Stimulated activated naive CD8-positive, alpha-beta T cell treated with anti-CD3 and anti-CD28 coated beads, Interleukin-15, Interleukin-2, amounts not matched to agents 100 U/mL and 50 U/mL, for 24 hours (primary cell): ENCODE results near the gene DRC7.
A peak's percentile ranks its signal among the peaks of the same experiment; 100 is the strongest.
"Not testable (repeated sequence)": the region's sequence is repeated elsewhere in the genome, so short reads cannot be mapped to it uniquely, and the experiment has no call there.

ENCODE experiments used
- ATAC-seq: fragments of 150-1000 bp; cut with Tn5 transposase; one replicate; pipeline ENCODE4 v1.10.0; 2021
- DNase-seq: peaks from one replicate; pipeline ENCODE4 v3.0.0; 2021

The DRC7 gene

DNA sequence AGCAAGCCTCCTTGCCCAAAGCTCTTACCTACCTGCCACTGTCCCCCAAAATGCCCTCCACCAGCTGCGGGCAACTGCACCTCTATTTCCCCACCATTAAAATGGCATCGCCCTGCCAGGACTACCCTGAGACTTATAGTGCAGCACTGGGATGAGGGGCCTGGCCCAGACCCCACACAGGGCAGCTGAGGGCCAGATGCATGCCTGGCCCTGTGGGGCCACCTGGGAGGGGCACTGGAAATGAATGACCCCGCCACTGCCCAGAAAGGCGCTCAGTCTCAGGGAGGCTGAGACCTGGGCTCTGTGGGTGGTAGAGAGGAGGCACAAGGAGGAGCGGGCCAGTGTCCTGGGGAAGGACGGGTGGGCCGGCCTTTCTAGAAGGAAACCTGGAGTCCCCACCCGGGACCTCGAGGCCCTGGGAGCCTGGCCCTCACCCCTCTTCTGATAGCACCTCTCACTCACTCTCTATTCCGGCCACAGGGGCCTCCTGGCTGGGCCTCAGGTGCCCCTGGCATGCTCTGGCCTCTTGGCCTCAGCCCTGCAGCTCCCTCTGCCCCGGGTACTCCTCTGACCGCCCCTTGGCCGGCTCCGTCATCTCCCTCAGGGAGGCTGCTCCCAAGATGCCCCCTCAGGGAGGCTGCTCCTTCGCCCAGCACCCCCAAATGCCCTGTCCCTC is 67.9 kb downstream of the DRC7 start:
- DNase-seq (no peak), ATAC-seq (no peak)

DNA sequence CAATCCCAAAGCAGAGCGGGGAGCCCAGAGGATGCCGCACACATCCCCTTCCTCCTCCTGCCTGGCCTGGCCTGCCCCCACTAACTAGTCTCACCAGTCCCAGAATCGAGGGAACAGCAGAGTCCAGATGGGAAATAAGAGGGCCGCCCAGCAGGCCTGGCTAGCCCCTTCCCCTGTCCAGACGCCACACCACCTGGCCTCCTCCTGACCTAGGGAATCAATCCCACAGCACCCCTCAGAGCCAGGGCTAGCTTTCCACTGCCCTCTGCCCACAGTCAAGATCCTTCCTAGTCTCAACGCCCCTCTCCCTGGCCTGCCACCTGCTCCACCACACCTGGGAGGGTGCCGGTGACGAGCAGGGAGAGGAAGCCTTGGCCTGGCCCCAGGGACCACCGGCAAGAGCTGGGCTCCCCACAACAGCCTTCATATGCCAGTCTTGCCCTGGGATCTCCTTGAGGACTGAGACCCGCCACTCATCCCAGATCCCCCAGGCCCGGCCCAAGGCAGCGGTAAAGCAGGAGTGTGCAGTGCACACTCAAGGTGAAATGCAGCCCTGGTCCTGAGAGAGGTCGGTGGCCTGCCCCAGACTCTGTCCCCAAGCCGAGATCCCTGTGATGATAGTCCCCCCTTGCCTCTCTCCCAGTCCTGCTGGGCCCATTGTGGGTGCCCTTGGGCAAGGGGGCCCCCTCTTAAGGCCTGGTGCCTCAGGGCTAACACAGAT is 68.8 kb downstream of the DRC7 start:
- DNase-seq (no peak), ATAC-seq (no peak)

DNA sequence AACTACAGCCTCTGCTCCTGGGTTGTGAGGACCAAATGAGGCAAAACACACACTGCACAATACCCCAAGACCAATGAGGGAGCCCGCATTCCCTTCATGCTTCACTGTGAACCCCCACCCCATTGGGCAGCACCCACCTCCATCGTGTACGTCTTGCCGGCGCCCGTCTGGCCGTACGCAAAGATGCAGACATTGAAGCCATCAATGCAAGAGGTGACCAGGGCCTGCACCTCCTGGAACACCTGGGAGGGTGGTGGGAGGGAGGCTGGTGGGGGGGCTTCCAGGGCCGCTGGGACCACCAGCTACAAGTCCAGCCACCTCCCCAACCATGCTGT is 69.4 kb downstream of the DRC7 start:
- no peak for ATAC-seq
- no peak for DNase-seq

DNA sequence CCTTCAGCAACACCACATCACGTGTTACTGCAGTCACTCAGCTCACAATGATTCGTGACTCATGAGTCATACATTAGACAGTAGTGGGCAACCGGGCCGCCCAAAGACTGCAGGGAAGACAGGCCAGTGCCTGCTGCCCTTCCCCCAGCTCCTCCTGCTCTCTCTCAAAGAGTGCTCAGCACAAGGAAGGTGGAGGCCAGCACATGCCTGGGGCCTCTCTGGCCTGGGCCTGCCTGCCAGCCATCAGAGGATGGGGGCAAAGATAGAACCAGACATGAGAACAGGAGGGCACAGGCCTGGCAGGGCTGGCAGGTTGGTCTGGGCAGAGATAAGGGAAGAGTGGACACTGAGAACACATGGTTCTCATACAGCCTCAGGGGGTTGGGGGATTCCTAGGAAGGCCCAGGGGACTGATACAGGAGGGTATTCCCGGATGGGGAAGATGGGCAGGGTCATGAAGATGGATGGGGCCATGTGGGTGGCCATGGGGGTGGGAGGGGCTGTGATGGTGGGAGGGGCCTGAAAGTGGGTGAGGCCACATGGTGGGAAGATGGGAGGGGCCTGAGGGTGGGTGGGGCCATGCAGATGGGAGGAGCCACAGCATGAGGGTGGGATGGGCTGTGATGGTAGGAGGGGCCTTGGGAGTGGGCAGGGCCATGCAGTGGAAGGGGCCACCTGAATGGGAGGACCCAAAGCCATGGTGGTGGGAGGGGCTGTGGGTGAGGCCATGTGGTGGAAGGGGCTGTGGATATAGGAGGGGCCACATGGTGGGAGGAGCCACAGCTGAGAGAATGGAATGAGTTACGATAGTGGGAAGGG is 69.9 kb downstream of the DRC7 start:
- ATAC-seq: peak; percentile 53
- DNase-seq: peak; percentile 44

DNA sequence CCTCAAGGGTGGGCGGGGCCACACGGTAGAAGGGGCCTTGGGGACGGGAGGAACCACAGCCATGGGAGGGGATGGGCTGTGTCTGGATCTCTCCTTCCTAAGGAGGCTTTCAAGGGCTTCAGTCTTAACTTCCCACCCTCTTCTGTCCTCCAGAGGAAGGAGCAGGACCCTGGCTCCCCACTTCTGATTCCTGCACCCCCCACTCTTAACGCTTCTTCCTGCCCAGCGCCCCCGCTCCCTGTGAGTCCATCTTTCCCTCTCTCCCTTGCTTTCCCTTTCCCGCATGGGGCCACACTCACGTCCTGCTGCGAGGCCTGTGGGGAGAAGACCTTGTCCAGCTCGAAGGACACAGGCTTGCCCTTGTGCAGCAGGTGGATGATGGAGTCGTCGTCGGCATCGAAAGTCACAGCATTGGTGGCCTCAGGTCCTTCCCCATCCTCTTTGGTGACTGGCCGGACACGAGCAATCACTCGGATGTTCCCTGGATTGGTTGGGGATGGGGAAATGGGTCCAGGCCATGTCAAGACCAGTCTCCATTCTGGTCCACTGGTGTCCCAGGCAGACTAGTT is 70.6 kb downstream of the DRC7 start:
- DNase-seq (no peak), ATAC-seq (no peak)

DNA sequence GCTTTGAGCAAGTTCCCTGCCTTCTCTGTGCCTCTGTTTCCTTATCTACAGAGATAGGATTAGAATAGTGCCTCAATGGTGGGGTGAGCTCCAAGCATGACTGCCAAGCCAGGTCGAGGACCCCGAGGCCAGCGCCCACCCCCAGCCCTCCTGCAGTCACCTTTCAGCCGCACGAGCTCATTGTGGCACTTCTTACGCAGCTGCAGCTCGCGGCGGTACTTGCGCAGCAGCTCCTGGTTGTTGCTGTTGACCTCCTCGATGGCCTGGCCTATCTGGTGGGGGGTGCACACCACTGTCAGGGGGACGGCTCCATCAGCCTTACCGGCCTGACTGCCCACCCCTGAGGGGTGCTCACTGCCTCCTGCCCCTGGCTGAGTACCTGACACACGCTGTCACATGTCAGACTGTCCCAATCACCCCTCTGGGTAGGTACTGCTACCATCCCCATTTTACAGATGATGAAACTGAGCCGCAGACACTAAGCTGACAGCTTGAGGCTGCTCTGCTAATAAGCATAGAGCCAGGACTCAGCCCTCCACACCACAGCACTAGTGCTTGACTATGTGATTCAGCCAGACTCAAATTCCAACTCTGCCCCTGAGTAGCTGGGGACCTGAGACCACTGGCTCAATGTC is 72.2 kb downstream of the DRC7 start:
- ATAC-seq (no peak), DNase-seq (no peak)

DNA sequence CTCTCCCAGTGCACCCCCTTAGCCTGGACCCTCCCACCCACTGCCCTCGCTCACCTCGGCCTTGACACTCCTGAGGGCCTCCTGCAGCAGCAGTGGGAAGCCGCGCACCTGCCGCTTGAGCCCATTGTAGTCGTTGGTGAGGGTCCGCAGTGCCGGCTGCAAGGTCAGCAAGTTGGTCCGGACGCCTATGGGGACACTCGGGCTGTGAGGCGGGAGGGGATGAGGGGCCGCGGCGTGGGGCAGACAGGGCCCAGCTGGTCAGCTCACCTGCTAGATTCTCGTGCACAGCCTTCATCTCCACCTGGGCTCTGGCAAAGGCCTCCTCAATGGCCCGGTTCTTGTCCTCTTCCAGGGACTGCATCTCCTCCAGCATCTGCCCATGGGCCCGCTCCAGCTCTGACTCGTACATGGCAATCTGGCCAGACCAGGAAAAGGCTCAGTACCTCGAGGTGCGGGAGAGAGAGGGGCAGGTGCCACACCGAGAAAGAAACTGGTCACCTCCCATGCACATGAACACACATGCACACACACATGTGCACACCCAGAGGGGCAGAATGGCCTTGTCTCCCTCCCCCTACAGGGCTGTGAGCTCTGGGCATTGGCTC is 75.0 kb downstream of the DRC7 start:
- DNase-seq: no peak
- no peak for ATAC-seq

DNA sequence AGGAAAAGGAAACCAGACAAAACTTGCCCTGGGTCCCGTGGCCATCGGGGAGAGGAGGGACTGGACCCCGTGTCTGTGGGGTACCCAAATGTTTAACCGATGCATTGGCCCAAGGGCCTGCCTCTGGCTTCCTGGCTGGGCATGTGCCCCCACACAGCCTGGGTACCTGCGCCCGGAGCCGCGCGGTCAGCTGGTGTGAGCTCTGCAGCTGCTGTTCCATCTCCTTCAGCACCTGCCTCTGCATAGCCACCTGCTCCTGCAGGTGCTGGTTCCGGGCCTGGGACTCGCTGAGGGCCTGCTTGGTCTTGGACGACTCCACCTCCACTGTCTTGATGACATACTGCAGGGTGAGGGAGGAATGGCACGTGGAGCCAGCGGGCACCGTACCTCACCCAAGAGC is 75.8 kb downstream of the DRC7 start:
- DNase-seq (no peak), ATAC-seq (no peak)

DNA sequence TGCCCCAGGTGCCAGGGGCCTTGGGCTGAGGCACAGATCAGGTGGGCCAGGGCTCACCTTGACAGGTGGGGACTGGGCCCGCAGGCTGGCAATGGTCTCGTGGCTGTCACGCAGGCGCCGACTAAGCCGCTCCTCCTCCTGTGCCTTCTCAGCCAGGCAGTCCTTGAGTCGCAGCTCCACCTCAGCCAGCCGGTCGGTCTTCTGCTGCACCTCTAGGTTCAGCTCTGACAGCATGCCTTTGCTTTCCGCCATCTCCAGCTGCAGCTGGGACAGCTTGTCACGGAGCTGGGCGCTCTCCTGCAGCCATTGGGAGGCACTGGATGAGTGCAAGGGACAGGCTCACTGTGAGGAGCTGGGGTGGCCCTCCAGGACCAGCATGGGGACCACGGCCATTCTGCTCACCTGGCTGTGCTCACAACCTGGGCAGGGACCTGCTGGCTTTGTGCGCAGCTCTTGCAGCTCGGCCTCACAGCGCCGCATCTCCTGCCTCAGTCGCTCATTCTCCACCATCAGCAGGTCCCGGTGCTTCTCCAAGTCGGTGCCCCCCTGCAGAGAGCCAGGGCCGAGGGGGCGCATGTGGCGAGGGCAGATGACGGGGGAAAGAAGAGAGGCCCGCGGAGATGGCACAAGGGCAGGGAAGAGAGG is 76.7 kb downstream of the DRC7 start:
- DNase-seq (no peak), ATAC-seq (no peak)

DNA sequence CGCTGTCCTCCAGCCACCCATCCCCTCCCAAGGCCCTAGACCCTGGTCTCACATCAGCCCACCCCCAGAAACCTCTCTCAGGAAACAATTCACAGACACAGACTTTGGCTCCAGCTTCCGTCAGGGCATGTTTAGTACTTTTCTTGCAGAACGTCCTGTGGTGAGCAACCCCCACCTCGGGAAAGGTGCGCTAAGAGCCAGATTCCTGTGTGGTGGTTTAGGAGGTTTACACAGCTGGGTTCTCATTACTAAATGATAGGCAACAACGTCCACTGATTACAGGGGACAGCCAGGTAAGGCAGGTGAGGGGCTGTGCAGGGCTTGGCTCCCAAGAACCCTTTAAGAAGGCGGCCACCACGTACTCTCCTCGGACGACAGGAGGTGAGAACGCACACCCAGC is 78.4 kb downstream of the DRC7 start:
- ATAC-seq: no peak
- DNase-seq: no peak

DNA sequence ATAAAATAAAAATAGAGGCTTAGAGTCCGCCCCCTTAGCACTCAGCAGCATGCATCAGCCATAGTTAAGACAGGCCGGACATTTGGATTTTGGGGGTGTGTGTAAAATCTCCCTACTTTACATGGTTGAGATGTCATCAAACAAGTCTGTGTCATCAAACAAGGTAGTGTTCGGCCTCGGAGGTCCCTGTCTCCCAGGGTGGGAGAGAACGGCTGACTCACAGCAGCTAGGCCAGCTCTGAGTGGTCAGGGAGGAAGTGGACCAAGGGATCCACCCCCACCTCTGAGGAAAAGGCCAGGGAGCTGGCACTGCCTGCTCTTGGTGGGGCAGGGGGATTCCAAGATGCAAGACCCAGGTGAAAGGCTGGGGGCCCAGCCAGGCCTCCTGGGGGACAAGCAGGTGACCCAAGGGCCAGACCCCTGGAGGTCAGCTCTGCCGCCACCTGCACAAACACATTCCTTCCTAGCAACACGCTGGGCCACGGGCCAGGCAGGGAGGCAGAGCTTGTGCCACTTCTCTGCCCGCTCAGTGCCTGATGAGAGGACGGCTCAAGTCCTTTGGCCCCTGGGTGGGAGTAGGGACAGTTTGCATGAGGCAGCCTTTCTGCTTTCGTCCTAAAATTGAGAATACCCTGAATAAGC is 79.2 kb downstream of the DRC7 start:
- ATAC-seq: no peak

DNA sequence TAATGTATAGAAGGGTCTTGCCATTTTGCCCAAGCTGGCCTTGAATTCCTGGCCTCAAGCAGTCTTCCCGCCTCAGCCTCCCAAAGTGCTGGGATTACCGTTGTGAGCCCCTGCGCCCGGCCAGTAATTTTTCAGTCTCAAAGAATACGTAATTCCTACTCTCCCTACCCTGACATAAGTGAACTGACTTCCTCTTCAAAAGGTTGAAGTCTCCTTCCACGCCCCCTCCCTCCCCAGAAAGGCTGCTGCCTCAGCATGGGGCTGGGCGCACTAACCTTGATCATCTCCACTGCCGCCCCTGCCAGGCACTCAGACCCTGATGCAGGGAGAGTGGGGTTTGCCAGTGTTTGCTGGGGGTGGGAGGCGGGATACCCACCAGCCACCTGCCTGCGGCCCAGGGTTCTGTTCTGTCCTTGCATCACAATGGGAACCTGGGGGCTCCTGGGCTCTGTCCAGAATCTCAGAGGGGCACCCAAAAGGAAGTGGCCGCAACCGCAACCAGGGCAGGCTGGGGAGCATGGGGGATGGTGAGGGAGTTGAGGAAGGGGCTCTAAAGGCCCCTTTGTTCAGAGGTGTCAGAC is 80.2 kb downstream of the DRC7 start:
- ATAC-seq: no peak
- no peak for DNase-seq

More for the DNA sequence above, 79.2 kb downstream of the DRC7 start:
- DNase-seq: no peak

DNA sequence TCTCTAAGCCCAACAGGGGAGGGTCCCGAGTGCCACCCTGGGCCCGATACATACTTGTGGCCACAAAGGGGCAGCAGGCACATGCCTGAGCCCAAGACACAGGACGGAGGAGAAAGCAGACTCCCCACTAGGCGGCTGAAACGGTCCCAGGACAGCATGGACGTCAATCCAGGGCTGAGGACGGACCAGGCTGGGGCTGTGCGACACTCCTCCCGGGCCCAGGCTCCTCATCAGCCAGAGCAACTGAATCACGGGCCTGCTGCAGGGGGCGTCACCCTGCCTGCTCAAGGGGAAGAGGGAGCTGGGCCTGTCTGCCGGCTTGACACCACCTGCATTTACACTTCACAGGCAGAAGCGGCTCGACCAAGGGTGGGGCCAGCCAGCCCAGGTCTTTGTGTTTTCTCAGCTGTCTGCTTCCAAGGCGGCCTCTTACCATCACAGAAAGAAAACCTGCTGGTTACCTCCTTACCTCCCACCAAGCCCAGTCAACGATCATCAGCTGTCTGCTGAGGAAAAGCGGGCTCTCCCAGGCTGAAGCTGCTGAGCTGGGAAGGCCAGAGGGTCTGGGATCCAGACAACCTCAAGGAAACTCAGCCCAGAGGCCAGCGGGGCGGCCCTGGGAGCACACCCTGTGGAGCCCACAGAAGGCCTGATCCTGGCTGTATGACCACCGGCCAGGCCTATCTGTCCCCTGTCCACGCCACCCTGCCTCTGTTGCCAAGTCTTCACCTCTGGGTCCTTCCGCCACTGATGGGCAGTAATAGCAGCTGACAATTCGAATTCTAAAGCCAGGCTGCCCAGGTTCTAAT is 81.3 kb downstream of the DRC7 start:
- no peak for DNase-seq
- no peak for ATAC-seq

DNA sequence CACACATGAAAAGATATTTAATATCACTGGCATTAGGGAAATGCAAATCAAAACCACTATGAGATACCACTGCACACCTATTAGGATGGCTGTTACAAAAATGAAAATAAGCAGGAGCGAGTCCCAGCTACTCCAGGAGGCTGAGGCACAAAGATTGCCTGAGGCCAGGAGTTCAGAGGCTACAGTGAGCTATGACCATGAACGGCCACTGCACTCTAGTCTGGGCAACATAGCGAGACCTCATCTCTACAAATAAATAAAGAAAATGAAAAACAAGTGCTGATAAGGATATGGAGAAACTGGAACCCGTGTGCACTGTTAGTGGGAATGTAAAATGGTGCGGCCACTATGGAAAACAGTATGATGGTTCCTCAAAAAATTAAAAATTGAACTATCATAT is 84.1 kb downstream of the DRC7 start:
- DNase-seq (no peak), ATAC-seq (no peak)

DNA sequence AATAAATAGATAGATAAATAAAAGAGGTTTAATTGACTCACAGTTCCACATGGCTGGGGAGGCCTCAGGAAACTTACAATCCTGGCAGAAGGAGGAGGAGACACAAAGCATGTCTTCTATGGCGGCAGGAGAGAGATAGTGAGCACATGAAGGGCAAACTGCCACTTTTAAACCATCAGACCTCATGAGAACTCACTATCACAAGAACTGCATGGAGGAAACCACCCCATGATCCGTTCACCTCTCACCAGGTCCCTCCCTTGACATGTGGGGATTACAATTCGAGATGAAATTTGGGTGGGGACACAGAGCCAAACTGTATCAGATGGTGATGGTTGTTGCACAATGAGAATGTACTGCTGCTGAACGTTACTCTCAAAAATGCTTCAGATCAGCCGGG is 85.2 kb downstream of the DRC7 start:
- not testable (repeated sequence) for DNase-seq

DNA sequence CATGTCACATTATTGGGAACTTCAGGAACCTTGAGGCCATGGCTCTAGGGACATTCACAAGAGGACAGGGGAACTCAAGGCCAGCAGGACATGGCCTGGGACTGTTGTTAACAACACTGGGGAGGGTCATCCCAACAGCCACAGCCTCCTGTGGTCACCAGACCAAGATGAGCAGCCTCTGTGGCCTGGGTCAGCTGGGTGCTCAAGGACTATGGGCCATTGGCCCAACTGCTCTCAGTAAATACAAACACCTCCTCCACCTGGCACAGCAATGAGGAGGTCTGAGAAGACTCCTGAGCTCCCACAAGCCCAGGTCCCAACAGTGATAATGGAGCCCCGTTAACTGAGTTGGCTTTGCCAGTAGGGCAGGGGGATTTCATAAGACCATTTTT is 86.7 kb downstream of the DRC7 start:
- no peak for ATAC-seq

More for the DNA sequence above, 85.2 kb downstream of the DRC7 start:
- not testable (repeated sequence) for ATAC-seq

More for the DNA sequence above, 86.7 kb downstream of the DRC7 start:
- no peak for DNase-seq
